ENCODE measurements around the gene CDC5L. TPM values are rescaled to one million over a fixed set of nuclear protein-coding genes. Genes with fewer than 3 reads are reported as not detected.

CDC5L gene
- total RNA-seq, 1 experiment from 2014 or later, result 24.6 TPM

GRCh38 chr6:44462335-44462734 lies 74.8 kb downstream of the CDC5L start:
- CTCF ChIA-PET, result no interaction called here
- TF ChIP-seq ATF3 (IDR thresholded peaks at IDR 0.05), result no peak
- no peak for TF ChIP-seq CBX3 (IDR thresholded peaks at IDR 0.05; ENCODE audit: low read depth)
- TF ChIP-seq RAD21 (IDR thresholded peaks at IDR 0.05; ENCODE audit: low read depth), result no peak
- POLR2A ChIA-PET, result no interaction called here
- Histone ChIP-seq H3K4me2 (ENCODE audit: low read length) (no peak overlapping the region), H3K36me3 (ENCODE audit: control insufficient read depth in 1 of 2, insufficient read depth in 2 of 2, low read length in 2 of 2) (no peaks in the 10 kb centered on the region), H2AFZ (ENCODE audit: low read depth, low read length, poor library complexity, severe bottlenecking) (no peak overlapping the region), H3K9me3 (ENCODE audit: control insufficient read depth in 1 of 2, insufficient read depth in 1 of 2, low read depth in 1 of 2, low read length in 2 of 2) (no peaks in the 10 kb centered on the region), H3K4me3 (replicated peaks in 1 of 2; ENCODE audit: low read depth in 1 of 2, low read length in 2 of 2) (no peak overlapping the region), H3K79me2 (ENCODE audit: insufficient read depth, low read length) (no peaks in the 10 kb centered on the region), H3K27me3 (ENCODE audit: insufficient read depth, low read length) (no peaks in the 10 kb centered on the region), H4K20me1 (ENCODE audit: insufficient read depth) (no peaks in the 10 kb centered on the region), H3K9ac (ENCODE audit: low read length) (no peak overlapping the region), H3K4me1 (ENCODE audit: control insufficient read depth in 1 of 2, insufficient read depth in 2 of 2, low read length in 2 of 2) (no peaks in the 10 kb centered on the region), H3K9me2 (ENCODE audit: insufficient read depth) (no peaks in the 10 kb centered on the region), H3K27ac (ENCODE audit: low read depth, low read length) (no peak overlapping the region)
- no peak for DNase-seq (ENCODE audit: low read depth, low spot score)
- RAD21 ChIA-PET (ENCODE audit: low non-redundant PET in 1 of 2, low total read pairs in 2 of 2, uncharacterized antibody in 2 of 2, unreplicated experiment in 2 of 2), result no interaction called here
- intact Hi-C loops (cut with micrococcal nuclease), result no loop called here
- no peak for ATAC-seq
- no TSS peak for BruUV-seq (replicated peaks)

- ChIA-PET CTCF (no interaction called here), RAD21 (ENCODE audit: low non-redundant PET in 1 of 2, low total read pairs in 2 of 2, uncharacterized antibody in 2 of 2, unreplicated experiment in 2 of 2) (no interaction called here), POLR2A (no interaction called here)
- intact Hi-C loops (cut with micrococcal nuclease), result no loop called here
- Histone ChIP-seq H3K27me3 (ENCODE audit: insufficient read depth, low read length) (no peaks in the 10 kb centered on the region), H2AFZ (ENCODE audit: low read depth, low read length, poor library complexity, severe bottlenecking) (no peak overlapping the region), H3K9ac (ENCODE audit: low read length) (no peak overlapping the region), H3K36me3 (ENCODE audit: control insufficient read depth in 1 of 2, insufficient read depth in 2 of 2, low read length in 2 of 2) (no peaks in the 10 kb centered on the region), H3K27ac (ENCODE audit: low read depth, low read length) (no peak overlapping the region), H3K79me2 (ENCODE audit: insufficient read depth, low read length) (no peaks in the 10 kb centered on the region), H4K20me1 (ENCODE audit: insufficient read depth) (no peaks in the 10 kb centered on the region), H3K4me2 (ENCODE audit: low read length) (no peak overlapping the region), H3K4me1 (ENCODE audit: control insufficient read depth in 1 of 2, insufficient read depth in 2 of 2, low read length in 2 of 2) (no peaks in the 10 kb centered on the region), H3K4me3 (replicated peaks in 1 of 2; ENCODE audit: low read depth in 1 of 2, low read length in 2 of 2) (no peak overlapping the region), H3K9me2 (ENCODE audit: insufficient read depth) (no peaks in the 10 kb centered on the region), H3K9me3 (ENCODE audit: control insufficient read depth in 1 of 2, insufficient read depth in 1 of 2, low read depth in 1 of 2, low read length in 2 of 2) (no peaks in the 10 kb centered on the region)
- DNase-seq (ENCODE audit: low read depth, low spot score), result no peak
- no peak for ATAC-seq
- BruUV-seq (replicated peaks), result no TSS peak
- TF ChIP-seq ELF1 (IDR thresholded peaks at IDR 0.05; ENCODE audit: borderline replicate concordance, low read depth) (no peak), EZH2phosphoT487 (IDR thresholded peaks at IDR 0.05; ENCODE audit: borderline replicate concordance) (no peak), CEBPB (IDR thresholded peaks at IDR 0.05; ENCODE audit: low read depth) (no peak), SP1 (IDR thresholded peaks at IDR 0.05; ENCODE audit: low read depth) (no peak), ZFX (IDR thresholded peaks at IDR 0.05) (no peak), CTCF (IDR thresholded peaks at IDR 0.05 in 2 of 3, conservative IDR thresholded peaks at IDR 0.05 in 1 of 3; ENCODE audit: borderline replicate concordance in 1 of 3, insufficient read depth in 1 of 3, low read depth in 2 of 3, low read length in 2 of 3) (no peak), POLR2A (IDR thresholded peaks at IDR 0.05; ENCODE audit: borderline replicate concordance, extremely low read depth, insufficient read depth, insufficient read length) (no peak), ZBTB33 (IDR thresholded peaks at IDR 0.05; ENCODE audit: extremely low read depth, insufficient replicate concordance, low read length) (no peak), FOSL1 (IDR thresholded peaks at IDR 0.05; ENCODE audit: low read depth) (no peak), MAX (IDR thresholded peaks at IDR 0.05) (no peak)
Measured at GRCh38 chr6:44462797-44463727, 75.6 kb downstream of the CDC5L start.
